ENCODE measurements around the gene AKR1C8. TPM values are rescaled to one million over a fixed set of nuclear protein-coding genes. Genes with fewer than 3 reads are reported as not detected.

The AKR1C8 gene
- total and polyA plus RNA-seq, 10 of the 15 experiments (the other 5 are each of a cell fraction or from before 2014, with no cell fraction given): 0.18 TPM; not detected in 9

GRCh38 chr10:5135581-5135980 lies 49.4 kb downstream of the AKR1C8 start:
- intact Hi-C loops (cut with micrococcal nuclease; ENCODE audit: unreplicated experiment): no loop called here
- FAIRE-seq: no peak
- WGBS (ENCODE audit: insufficient coverage, insufficient replicate concordance, low lambda C conversion rate, missing lambda C conversion rate): 3% methylated on average over 2 of the region's 2 CpGs

More at GRCh38 chr10:5135581-5135980, 49.4 kb downstream of the AKR1C8 start:
- no peaks in the 10 kb centered on the region for H3K4me1 ChIP-seq (ENCODE audit: control insufficient read depth, insufficient read depth, low read length)
- in situ Hi-C loops (cut with MboI): no loop called here
- H3K79me2 ChIP-seq (ENCODE audit: control insufficient read depth, insufficient read depth, low read length): no peaks in the 10 kb centered on the region
- ATAC-seq (no peak), DNase-seq (ENCODE audit: low read depth, low spot score) (no peak)
- no peak overlapping the region for H3K4me2 ChIP-seq (ENCODE audit: control insufficient read depth, insufficient read depth)
- H2AFZ ChIP-seq (ENCODE audit: control insufficient read depth, low read depth, low read length): no peak overlapping the region
- no TSS peak for BruUV-seq (replicated peaks)
- no peak overlapping the region for H3K27ac ChIP-seq (ENCODE audit: control insufficient read depth, insufficient read depth)
- ChIA-PET SMC1A (ENCODE audit: uncharacterized antibody, unreplicated experiment) (no interaction called here), RAD21 (ENCODE audit: unreplicated experiment) (no interaction called here), POLR2A (no interaction called here), CTCF (no interaction called here)
- H3K9me3 ChIP-seq (replicated peaks; ENCODE audit: control insufficient read depth, insufficient read depth, low read length): no peaks in the 10 kb centered on the region; the same call in 2 of the 3 replicates
- H3K9ac ChIP-seq (ENCODE audit: control insufficient read depth, insufficient read depth, low read length): no peak overlapping the region
- H3K4me3 ChIP-seq: no peak overlapping the region
- no peaks in the 10 kb centered on the region for H3K27me3 ChIP-seq (replicated peaks in 1 of 2; ENCODE audit: control insufficient read depth in 2 of 2, insufficient read depth in 2 of 2, low read length in 1 of 2)
- TF ChIP-seq YBX1 (IDR thresholded peaks at IDR 0.05) (no peak), CEBPZ (IDR thresholded peaks at IDR 0.05; ENCODE audit: low read depth, low read length) (no peak), PAX8 (IDR thresholded peaks at IDR 0.05) (no peak), RBBP5 (conservative IDR thresholded peaks at IDR 0.05) (no peak), CREB1 (IDR thresholded peaks at IDR 0.05; ENCODE audit: low read depth) (no peak), ZBED1 (IDR thresholded peaks at IDR 0.05; ENCODE audit: borderline replicate concordance) (no peak), SMAD1 (IDR thresholded peaks at IDR 0.05; ENCODE audit: low read depth, partially characterized antibody) (no peak)
- no peaks in the 10 kb centered on the region for H4K20me1 ChIP-seq (ENCODE audit: control insufficient read depth, insufficient read depth)
- H3K36me3 ChIP-seq (ENCODE audit: control insufficient read depth in 2 of 2, insufficient read depth in 2 of 2, low read length in 1 of 2): no peaks in the 10 kb centered on the region

All from GM12878 (cell line).